ENCODE results near the gene HTT-AS. TPM values are rescaled to one million over a fixed set of nuclear protein-coding genes. Genes with fewer than 3 reads are reported as not detected.
A peak's percentile ranks its signal among the peaks of the same experiment; 100 is the strongest.

HTT-AS gene
- total RNA-seq, 5 donors from 2014 or later (not counting 1 experiment from before 2014, with no cell fraction given) = not detected

DNA sequence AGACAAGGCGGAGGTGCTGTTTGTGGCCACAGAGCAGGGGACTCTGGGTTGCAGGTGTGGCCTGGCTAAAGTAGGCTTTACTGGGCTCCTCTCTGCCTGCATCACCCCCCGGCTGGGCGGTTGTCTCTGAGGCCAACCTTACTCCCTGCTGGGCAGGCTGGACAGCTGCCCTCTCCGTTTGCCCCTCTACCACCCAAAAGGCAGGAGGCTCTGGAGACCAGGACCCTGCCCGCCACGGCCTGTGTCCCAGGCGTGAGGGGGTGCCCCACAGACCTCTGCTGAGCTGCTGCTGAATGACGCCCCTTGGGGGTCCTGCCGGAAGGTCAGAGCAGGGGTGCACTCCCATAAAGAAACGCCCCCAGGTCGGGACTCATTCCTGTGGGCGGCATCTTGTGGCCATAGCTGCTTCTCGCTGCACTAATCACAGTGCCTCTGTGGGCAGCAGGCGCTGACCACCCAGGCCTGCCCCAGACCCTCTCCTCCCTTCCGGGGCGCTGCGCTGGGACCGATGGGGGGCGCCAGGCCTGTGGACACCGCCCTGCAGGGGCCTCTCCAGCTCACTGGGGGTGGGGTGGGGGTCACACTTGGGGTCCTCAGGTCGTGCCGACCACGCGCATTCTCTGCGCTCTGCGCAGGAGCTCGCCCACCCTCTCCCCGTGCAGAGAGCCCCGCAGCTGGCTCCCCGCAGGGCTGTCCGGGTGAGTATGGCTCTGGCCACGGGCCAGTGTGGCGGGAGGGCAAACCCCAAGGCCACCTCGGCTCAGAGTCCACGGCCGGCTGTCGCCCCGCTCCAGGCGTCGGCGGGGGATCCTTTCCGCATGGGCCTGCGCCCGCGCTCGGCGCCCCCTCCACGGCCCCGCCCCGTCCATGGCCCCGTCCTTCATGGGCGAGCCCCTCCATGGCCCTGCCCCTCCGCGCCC lies 920 bp downstream of the HTT-AS start:
- Mint-ChIP-seq H3K27me3 (no peaks in the 10 kb centered on the region), H3K27ac (no peak overlapping the region), H3K4me3 (peak overlapping the region; percentile 24 to 88 (median 34)), H3K9me3 (no peaks in the 10 kb centered on the region), H3K4me1 (peaks cover 21 to 22% (median 22%) of the 10 kb centered on the region in 3 donors), H3K36me3 (no peaks in the 10 kb centered on the region)
- Histone ChIP-seq H3K27me3 (replicated peaks in 1 of 2; ENCODE audit: control insufficient read depth in 2 of 2, extremely low read depth in 1 of 2, insufficient read depth in 2 of 2, low read length in 1 of 2) (no peaks in the 10 kb centered on the region), H3K4me3 (ENCODE audit: control insufficient read depth in 1 of 2, extremely low read depth in 1 of 2, low read length in 1 of 2) (peak overlapping the region; percentile 44 to 64), H3K36me3 (ENCODE audit: control insufficient read depth in 2 of 2, extremely low read depth in 1 of 2, insufficient read depth in 1 of 2, low read length in 1 of 2) (no peaks in the 10 kb centered on the region), H3K27ac (ENCODE audit: low read length) (no peak overlapping the region), H3K9me3 (no peaks in the 10 kb centered on the region), H3K4me1 (ENCODE audit: control insufficient read depth in 1 of 2, extremely low read depth in 1 of 2, insufficient read depth in 2 of 2, low read length in 2 of 2) (peaks cover 12 to 23% of the 10 kb centered on the region in 2 experiments)
- CTCF ChIA-PET = interaction anchor here in 1 of 2 donors (0.5 kb wide), 1 partner anchor 119 kb away, joined by 5 read pairs; no protein-coding TSS in a partner anchor
- POLR2A ChIA-PET = no interaction called here
- WGBS (ENCODE audit: insufficient coverage) = 21% methylated on average over 27 of the region's 54 CpGs
- DNase-seq (peak in 7 of 35 experiments; percentile 1 to 17 (median 6)), ATAC-seq (replicated peaks in 1 of 4) (peak in 3 of 4 experiments; percentile 48 to 56 (median 49))

DNA sequence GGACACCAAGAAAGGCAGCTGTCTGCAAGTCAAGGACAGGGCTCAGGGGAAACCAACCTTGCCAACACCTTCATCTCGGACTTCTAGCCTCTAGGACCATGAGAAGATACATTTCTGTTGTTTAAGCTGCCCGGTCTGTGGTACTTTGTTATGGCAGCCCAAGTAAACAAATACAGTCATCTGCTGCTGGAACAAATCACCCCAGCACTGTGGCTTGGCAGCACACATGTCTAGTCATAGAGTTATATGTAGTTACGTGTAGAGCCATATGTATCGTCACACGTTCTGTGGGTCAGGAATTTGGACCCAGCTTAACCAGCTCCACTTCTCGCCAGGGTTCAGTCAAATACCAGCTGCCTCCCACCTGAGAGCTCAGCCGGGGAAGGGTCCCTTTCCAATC lies 2.5 kb downstream of the HTT-AS start:
- DNase-seq = no peak
- H3K27ac Mint-ChIP-seq = peak overlapping the region in 1 of 2 donors; percentile 1
- no peak overlapping the region for H3K4me3 ChIP-seq (ENCODE audit: control insufficient read depth in 1 of 2, extremely low read depth in 1 of 2, low read length in 1 of 2)
- WGBS (ENCODE audit: insufficient coverage) = 98% methylated on average over 7 of the region's 7 CpGs
- H3K36me3 ChIP-seq (ENCODE audit: control insufficient read depth in 2 of 2, extremely low read depth in 1 of 2, insufficient read depth in 1 of 2, low read length in 1 of 2) = no peaks in the 10 kb centered on the region
- peaks cover 12 to 20% of the 10 kb centered on the region in 2 experiments for H3K4me1 ChIP-seq (ENCODE audit: control insufficient read depth in 1 of 2, extremely low read depth in 1 of 2, insufficient read depth in 2 of 2, low read length in 2 of 2)
- no peak overlapping the region for H3K27ac ChIP-seq (ENCODE audit: low read length)
- H3K4me1 Mint-ChIP-seq = peaks cover 14 to 15% (median 15%) of the 10 kb centered on the region in 3 donors
- H3K36me3 Mint-ChIP-seq = no peaks in the 10 kb centered on the region
- CTCF ChIA-PET = no interaction called here
- no peaks in the 10 kb centered on the region for H3K27me3 ChIP-seq (replicated peaks in 1 of 2; ENCODE audit: control insufficient read depth in 2 of 2, extremely low read depth in 1 of 2, insufficient read depth in 2 of 2, low read length in 1 of 2)
- H3K27me3 Mint-ChIP-seq = no peaks in the 10 kb centered on the region
- H3K9me3 ChIP-seq = no peaks in the 10 kb centered on the region
- POLR2A ChIA-PET = interaction anchor here in 1 of 2 donors (0.5 kb wide), 1 partner anchor 19 kb away, joined by 5 read pairs; no protein-coding TSS in a partner anchor
- ATAC-seq (replicated peaks in 1 of 4) = no peak
- H3K4me3 Mint-ChIP-seq = peak overlapping the region in 1 of 3 donors; percentile 55
- peaks cover 0 to under 1% (median 0%) of the 10 kb centered on the region in 3 donors for H3K9me3 Mint-ChIP-seq

DNA sequence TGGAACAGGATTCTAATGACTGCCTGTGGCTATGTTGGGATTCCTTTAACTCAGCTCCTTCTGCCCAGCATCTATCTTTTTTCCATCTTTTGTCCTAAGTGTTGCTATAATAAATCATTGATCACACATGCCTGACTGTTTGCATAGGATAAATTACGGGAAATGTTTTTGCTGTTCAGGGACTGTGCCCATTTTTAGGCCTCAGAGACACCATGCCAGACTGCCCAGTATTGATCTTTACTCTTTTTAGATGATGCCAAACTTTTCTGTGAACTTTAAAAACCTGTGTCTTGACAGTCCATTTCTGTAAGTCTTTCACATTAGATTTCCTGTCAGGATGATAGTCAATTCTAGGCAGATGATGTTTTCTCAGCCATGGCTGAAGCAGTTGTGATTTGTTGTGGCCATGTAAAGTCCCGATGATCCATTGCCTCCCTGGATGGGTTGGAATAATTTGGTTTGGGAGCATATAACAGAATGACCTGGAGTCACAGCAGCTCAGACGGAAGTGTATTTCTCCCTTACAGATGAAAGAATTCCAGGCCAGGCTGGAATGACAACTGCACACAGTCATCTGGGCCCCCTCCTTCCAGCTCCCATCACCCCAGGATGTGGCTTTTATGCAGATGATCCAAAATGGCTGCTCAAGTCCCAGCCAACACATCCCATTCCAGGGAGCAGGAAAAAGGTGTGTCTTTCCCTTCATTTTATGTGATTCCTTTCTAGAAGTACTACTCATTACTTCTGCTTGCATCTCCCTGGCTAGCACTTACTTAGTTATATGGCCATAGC lies 3.4 kb downstream of the HTT-AS start:
- peaks cover 7 to 9% (median 7%) of the 10 kb centered on the region in 3 donors for H3K4me1 Mint-ChIP-seq
- WGBS (ENCODE audit: insufficient coverage) = 86% methylated on average over 1 of the region's 3 CpGs
- H3K9me3 ChIP-seq = no peaks in the 10 kb centered on the region
- no peaks in the 10 kb centered on the region for H3K27me3 ChIP-seq (replicated peaks in 1 of 2; ENCODE audit: control insufficient read depth in 2 of 2, extremely low read depth in 1 of 2, insufficient read depth in 2 of 2, low read length in 1 of 2)
- ChIA-PET CTCF (no interaction called here), POLR2A (no interaction called here)
- no peak overlapping the region for H3K4me3 ChIP-seq (ENCODE audit: control insufficient read depth in 1 of 2, extremely low read depth in 1 of 2, low read length in 1 of 2)
- H3K36me3 Mint-ChIP-seq = no peaks in the 10 kb centered on the region
- no peak overlapping the region for H3K4me3 Mint-ChIP-seq
- H3K27me3 Mint-ChIP-seq = no peaks in the 10 kb centered on the region
- DNase-seq (no peak), ATAC-seq (replicated peaks in 1 of 4) (no peak)
- peaks cover 0 to 4% (median 0%) of the 10 kb centered on the region in 3 donors for H3K9me3 Mint-ChIP-seq
- no peak overlapping the region for H3K27ac Mint-ChIP-seq
- peaks cover 4 to 17% of the 10 kb centered on the region in 2 experiments for H3K4me1 ChIP-seq (ENCODE audit: control insufficient read depth in 1 of 2, extremely low read depth in 1 of 2, insufficient read depth in 2 of 2, low read length in 2 of 2)
- no peaks in the 10 kb centered on the region for H3K36me3 ChIP-seq (ENCODE audit: control insufficient read depth in 2 of 2, extremely low read depth in 1 of 2, insufficient read depth in 1 of 2, low read length in 1 of 2)
- H3K27ac ChIP-seq (ENCODE audit: low read length) = no peak overlapping the region

DNA sequence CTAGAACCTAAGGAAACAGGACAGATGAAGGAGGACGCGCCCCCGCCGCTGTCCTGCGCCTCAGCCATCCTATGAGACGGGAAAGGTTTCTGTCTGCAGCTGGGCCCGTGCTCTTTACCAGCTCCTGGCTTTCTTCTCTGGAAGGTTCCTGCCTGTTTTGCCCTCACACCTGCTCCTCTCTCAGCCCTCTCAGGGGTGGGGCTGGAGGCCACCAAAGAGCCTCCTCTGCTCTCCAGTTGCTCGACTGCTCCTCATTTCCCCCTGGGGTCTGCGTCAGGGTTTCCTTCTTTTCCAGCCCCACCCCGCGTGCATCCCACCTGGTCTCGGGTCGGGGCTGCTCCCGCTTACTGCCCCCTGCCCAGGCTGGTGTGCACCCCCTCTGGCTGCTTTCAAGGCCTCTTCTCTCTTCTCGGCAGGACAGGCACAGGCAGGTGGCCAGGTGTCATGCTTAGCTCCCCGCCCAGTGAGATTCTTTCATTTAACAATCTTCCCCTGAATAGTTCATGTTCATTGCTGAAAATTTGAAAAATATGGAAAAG lies 4.6 kb downstream of the HTT-AS start:
- Mint-ChIP-seq H3K27ac (no peak overlapping the region), H3K4me1 (no peaks in the 10 kb centered on the region), H3K4me3 (no peak overlapping the region), H3K27me3 (no peaks in the 10 kb centered on the region), H3K36me3 (peaks cover 5% of the 10 kb centered on the region), H3K9me3 (peaks cover 0 to 4% (median 0%) of the 10 kb centered on the region in 3 donors)
- Histone ChIP-seq H3K9me3 (no peaks in the 10 kb centered on the region), H3K27me3 (replicated peaks in 1 of 2; ENCODE audit: control insufficient read depth in 2 of 2, extremely low read depth in 1 of 2, insufficient read depth in 2 of 2, low read length in 1 of 2) (no peaks in the 10 kb centered on the region), H3K36me3 (ENCODE audit: control insufficient read depth in 2 of 2, extremely low read depth in 1 of 2, insufficient read depth in 1 of 2, low read length in 1 of 2) (no peaks in the 10 kb centered on the region), H3K27ac (ENCODE audit: low read length) (no peak overlapping the region), H3K4me1 (ENCODE audit: control insufficient read depth in 1 of 2, extremely low read depth in 1 of 2, insufficient read depth in 2 of 2, low read length in 2 of 2) (peaks cover 0 to 8% of the 10 kb centered on the region in 2 experiments), H3K4me3 (ENCODE audit: control insufficient read depth in 1 of 2, extremely low read depth in 1 of 2, low read length in 1 of 2) (no peak overlapping the region)
- no peak for DNase-seq
- ChIA-PET CTCF (no interaction called here), POLR2A (interaction anchor here in 1 of 2 donors (0.5 kb wide), 1 partner anchor 404 kb away, joined by 3 read pairs; no protein-coding TSS in a partner anchor)
- WGBS (ENCODE audit: insufficient coverage) = 90% methylated on average over 13 of the region's 16 CpGs
- no peak for ATAC-seq (replicated peaks in 1 of 4)

DNA sequence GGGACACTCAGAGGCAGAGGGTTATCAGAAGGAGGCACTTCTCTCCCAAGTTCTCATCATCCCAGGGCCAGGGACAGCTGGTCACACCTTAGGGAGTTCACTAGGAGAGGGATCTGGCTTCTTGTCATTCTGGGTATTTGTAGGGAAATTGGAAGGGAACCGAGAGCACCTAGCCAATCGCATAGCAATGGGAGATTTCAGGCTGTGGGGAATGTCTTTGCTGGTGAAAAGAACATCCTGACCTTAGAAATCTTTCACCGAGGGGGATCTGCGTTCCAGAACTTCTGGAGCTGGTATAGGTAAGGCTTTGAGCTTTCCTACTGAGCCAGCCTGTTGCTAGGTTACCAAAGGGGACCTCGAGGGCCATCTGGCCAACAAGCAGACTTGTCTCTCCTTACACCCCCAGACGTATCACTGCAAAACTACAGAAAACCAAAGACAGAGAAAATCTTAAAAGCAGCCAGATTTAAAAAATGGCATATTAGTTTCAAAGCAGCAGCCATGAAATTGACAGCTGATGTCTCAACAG lies 6.8 kb downstream of the HTT-AS start:
- no peak for DNase-seq
- Mint-ChIP-seq H3K27ac (no peak overlapping the region), H3K9me3 (peaks cover 0 to 4% (median 0%) of the 10 kb centered on the region in 3 donors), H3K27me3 (no peaks in the 10 kb centered on the region), H3K4me3 (no peak overlapping the region), H3K4me1 (no peaks in the 10 kb centered on the region), H3K36me3 (peaks cover 5% of the 10 kb centered on the region)
- H3K36me3 ChIP-seq (ENCODE audit: control insufficient read depth in 2 of 2, extremely low read depth in 1 of 2, insufficient read depth in 1 of 2, low read length in 1 of 2) = no peaks in the 10 kb centered on the region
- no peaks in the 10 kb centered on the region for H3K9me3 ChIP-seq
- H3K4me1 ChIP-seq (ENCODE audit: control insufficient read depth in 1 of 2, extremely low read depth in 1 of 2, insufficient read depth in 2 of 2, low read length in 2 of 2) = no peaks in the 10 kb centered on the region
- WGBS (ENCODE audit: insufficient coverage) = 75% methylated on average over 2 of the region's 6 CpGs
- no peak overlapping the region for H3K4me3 ChIP-seq (ENCODE audit: control insufficient read depth in 1 of 2, extremely low read depth in 1 of 2, low read length in 1 of 2)
- POLR2A ChIA-PET = no interaction called here
- no peak for ATAC-seq (replicated peaks in 1 of 4)
- H3K27me3 ChIP-seq (replicated peaks in 1 of 2; ENCODE audit: control insufficient read depth in 2 of 2, extremely low read depth in 1 of 2, insufficient read depth in 2 of 2, low read length in 1 of 2) = peaks cover 0 to 3% of the 10 kb centered on the region in 2 experiments
- CTCF ChIA-PET = no interaction called here
- H3K27ac ChIP-seq (ENCODE audit: low read length) = no peak overlapping the region

All from T-cell (primary cell).